Pulmonary artery endothelial cell (primary cell): ENCODE data around the gene NSUN6. TPM values are rescaled to one million over a fixed set of nuclear protein-coding genes. Genes with fewer than 3 reads are reported as not detected.
A peak's percentile ranks its signal among the peaks of the same experiment; 100 is the strongest.
"Not testable (repeated sequence)": the region's sequence is repeated elsewhere in the genome, so short reads cannot be mapped to it uniquely, and the experiment has no call there.

ENCODE experiments used
- DNase-seq: peaks from one replicate; pipeline ENCODE4 v3.0.0-alpha.2; 2011; ENCODE audit warnings: low read depth, low spot score
- total RNA-seq: library from RNA; depleted of rRNA; stranded (reverse); fragments of >200 nt; gene quantifications from 2 replicates; pipeline ENCODE4 v1.2.3, GENCODE V29; 2014

The NSUN6 gene
- total RNA-seq, 1 donor from 2014 or later: 6.1 TPM

DNA sequence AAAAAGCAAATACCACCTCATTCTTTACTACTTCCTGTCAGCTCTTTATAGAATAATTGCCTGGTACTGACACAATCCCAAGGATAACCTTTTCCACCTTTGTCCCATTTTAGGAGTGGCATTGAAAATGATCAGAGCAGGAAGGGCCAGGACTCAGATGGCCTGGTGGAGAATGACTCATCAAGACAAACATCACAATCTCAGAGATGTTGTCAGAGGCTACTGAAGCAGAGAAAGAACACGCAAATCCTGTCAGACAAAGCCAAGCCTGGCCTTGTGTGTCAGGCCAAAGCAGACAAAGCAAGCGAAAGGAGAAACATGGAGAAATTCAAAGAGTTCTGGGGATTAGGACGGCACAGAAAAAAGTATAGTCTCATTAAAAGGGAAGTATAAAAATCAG is 40.9 kb downstream of the NSUN6 start:
- peak; percentile 68 for DNase-seq

DNA sequence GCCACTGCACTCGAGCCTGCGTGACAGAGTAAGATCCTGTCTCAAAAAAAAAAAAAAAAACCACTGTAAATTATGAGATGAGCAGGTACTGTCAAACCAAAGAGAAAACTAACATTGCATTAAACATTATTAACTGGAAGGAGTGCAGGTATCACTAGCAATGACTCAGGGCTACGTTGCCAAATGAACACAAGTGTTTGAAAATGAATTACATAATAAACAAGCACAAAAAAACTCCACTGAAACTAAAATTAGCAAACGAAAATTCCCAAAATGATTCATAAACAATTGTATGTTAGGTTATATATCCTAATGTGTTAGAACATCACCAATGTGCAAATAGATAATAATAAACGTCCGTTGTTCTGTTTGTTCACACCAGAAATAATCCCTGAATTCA is 42.8 kb downstream of the NSUN6 start:
- no peak for DNase-seq

DNA sequence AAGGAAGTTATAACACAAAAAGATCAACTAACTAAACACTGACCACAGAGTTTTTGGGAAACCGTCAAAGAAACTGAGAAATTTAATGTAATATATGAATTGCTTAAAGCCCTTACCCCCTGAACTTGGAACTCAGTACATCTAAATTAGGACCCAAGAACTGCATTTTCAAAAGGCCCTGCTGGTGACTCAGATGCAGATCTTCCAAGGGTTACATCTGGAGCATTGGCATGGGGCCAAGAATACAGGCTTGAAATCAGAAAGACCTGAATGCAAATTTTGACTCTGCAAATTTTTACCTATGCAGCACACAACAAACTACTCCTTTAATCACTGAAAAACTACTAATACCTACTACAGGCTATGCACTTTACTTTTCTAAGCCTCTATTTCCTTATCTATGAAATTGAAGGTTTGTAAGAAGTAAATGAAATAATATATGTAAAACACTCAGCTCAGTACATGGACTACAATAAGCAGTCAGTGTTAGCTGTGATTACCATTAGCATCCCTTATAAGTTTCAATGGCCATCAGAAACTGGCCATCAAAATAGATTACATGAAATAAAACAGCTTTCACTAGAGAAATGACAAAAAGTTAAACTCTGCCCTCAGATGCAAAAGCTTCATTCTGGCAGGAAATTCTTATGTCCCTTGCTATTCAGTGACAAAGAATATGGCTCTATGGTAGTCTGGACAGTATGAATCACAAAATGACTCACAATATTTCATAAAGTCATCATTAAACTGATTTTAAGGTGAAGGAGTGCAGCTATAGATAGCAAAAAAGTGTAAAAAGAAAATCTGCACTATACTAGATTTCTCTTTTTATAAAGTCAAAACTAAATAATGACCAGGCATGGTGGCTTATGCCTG is 43.6 kb downstream of the NSUN6 start:
- DNase-seq: peak; percentile 33

GRCh38 chr10:18606051-18606695 is 45.2 kb downstream of the NSUN6 start:
- DNase-seq: no peak

DNA sequence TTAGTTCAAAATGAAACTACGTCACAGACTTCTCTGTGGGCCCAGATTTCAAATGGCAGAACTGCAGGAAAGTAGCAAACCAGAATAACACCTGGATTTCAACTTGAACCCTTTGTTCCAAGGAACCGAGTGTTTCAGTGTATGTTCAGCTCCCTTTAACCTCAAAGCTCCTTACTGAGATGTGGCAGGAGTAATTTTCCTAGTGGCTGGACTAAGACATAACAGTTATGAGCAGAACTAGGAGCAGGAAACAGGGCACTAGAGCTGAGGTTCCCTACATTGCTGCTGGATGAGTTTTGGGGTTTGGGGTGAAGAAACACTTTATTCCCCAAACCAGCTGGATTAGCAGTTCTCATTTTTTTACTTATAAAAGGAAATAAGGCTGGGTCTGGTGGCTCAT is 50.1 kb downstream of the NSUN6 start:
- DNase-seq: no peak

DNA sequence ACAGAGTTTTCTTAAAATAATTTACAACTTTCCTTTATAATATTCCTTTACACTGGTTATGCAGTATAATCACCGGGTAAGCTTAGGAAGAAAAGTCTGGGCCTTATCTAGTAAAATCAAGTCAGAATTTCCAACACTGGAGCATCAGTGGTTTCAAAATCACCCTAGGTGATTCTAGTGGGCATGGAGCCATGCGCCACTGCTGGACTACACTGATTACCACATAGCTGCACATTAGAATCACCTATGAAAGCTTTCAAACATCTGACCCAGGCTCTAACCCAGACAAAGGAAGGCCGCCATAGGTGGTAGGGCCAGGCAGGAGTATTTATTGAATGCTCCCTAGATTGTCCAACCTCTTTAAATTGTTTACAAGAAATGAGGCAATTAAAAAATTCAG is 52.0 kb downstream of the NSUN6 start:
- no peak for DNase-seq

GRCh38 chr10:18594574-18595156 is 56.7 kb downstream of the NSUN6 start:
- no peak for DNase-seq

GRCh38 chr10:18591141-18591540 is 60.2 kb downstream of the NSUN6 start:
- not testable (repeated sequence) for DNase-seq

GRCh38 chr10:18586637-18587036 is 64.8 kb downstream of the NSUN6 start:
- not testable (repeated sequence) for DNase-seq

DNA sequence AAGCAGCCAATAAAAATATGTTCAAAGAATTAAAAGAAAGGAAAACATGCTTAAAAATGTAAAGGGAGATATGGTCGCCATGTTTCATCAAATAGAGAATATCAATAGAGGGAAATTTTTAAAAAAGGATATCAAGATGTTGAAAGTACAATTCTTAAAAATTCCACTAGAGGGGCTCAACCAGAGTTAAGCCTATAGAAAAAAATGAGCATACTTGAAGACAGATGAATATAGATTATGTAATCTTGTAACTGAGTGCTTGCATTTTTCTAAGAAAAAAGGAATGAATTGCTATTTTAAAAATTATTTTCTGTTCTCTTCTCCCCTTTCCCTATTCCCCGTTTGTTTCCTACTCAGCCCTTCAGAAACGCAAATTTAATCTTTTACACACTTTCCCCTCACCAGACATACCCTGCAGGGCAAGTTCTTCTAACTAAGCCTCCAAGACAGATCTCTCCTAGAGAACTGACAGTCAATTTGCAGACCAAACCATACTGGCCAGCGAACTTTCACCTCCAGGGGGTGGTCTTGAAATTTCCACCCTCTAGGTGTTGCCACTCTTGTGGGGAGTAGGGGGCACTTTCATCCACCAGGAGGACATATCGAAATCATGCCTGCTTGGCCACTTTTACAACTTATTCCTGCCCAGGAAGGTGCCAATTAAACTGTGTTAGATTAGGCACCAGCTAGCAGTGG is 67.7 kb downstream of the NSUN6 start:
- DNase-seq: no peak

DNA sequence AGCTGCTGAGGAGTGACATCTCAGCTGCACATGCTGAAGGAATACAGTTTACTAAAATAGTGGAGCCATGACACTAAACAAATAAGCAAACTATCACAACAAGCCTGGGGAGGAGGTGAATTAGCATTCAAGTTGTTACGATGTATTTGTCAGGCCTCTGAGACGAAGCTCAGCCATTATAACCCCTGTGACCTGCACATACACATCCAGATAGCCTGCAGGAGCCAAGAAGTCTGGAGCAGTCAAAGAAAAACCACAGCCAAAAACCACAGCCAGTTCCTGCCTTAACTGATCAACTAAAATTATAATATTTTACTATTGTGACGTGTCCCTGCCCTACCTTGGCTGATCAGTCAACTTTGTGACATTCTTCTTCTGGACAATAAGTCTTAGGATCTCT is 68.6 kb downstream of the NSUN6 start:
- no peak for DNase-seq

DNA sequence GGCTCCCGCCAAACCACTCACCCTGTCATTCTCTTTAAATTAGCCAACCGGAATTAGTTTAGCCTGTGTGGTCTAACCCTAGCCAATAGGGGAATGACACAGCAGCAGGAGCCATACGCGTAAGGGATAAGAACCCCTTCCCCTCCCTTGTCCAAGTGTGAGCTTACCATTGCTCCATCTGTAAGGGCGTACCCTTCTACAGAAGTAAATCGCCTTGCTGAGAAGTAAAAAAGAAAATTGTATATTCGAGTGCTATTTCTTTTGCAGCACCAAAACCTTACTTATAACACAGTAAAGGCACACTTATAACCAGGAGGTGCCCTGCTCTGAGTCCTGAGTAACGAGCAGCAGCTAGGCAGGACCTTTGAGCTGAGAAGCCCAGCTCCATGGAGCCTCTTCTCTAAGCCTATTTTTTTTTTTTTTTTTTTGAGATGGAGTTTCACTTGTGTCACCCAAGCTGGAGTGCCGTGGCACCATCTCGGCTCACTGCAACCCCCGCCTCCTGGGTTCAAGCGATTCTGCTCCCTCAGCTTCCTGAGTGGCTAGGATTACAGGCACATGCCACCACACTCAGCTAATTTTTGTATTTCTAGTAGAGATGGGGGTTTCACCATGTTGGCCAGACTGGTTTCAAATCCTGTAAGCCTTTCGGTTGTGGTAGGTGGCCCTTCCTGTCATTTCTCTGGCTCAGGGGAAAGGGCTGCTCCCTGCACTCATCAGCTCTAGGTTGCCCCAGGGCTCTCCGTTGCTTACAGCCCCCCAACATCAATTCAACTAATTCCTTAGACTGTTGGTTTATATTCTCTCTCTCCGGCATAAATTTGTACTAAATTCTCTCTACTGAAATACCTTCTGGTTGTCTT is 73.3 kb downstream of the NSUN6 start:
- no peak for DNase-seq

- no peak for DNase-seq
These were observed 74.8 kb downstream of the NSUN6 start for GRCh38 chr10:18576586-18576985.

DNA sequence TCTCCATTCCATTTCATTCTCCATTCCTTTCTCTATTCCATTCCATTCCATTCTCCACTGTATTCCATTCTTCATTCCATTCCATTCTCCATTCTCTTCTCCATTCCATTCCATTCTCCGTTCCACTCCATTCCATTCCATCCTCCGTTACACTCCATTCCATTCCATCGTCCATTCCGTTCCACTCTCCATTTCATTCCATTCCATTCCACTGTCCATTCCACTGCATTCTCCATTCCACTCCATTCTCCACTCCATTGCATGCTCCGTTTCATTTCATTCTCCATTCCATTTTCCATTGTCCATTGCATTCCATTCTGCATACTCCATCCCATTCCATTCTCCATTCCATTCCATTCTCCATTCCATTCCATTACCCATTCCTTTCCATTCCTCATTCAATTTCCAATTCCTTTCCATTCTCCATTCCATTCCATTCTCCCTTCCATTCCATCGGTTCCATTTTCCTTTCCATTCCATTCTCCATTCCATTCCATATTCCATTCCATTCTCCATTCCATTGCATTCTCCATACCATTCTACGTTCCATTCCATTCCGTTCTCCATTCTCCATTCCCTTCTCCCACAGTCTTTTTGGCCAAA is 78.3 kb downstream of the NSUN6 start:
- DNase-seq: no peak

DNA sequence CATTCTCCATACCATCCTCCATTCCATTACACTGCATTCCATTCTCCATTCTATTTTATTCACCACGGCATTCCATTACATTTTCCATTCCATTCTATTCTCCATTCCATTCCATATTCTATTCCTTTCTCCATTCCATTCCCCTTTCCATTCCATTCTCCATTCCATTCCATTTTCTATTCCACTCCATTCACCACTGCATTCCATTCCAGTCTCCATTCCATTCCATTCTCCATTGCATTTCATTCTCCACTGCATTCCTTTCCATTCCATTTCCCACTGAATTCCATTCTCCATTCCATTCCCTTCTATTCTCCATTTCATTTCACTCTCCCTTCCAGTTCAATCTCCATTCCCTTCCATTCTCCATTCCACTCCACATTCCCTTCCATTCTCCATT is 79.6 kb downstream of the NSUN6 start:
- no peak for DNase-seq

GRCh38 chr10:18571076-18571475 is 80.3 kb downstream of the NSUN6 start:
- DNase-seq: no peak

GRCh38 chr10:18570386-18570785 is 81.0 kb downstream of the NSUN6 start:
- DNase-seq: not testable (repeated sequence)

DNA sequence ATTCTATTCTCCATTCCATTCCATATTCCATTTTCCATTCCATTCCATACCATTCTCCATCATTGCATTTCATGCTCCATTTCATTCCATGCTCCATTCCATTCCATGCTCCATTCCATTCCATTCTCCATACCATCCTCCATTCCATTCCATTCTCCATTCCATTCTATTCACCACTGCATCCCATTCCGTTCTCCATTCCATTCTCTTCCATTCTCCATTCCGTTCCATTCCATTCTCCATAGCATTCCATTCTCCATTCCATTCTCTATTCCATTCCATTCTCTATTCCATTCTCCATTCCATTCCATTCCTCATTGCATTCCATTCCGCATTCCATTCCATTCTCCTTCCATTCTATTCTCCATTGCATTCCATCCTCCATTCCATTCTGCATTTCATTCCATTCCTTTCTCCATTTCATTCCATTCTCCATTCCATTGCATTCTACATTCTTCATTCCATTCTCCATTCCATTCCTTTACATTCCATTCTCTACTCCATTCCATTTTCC is 84.0 kb downstream of the NSUN6 start:
- DNase-seq: no peak

- no peak for DNase-seq
These were observed 85.2 kb downstream of the NSUN6 start for GRCh38 chr10:18566177-18566576.

DNA sequence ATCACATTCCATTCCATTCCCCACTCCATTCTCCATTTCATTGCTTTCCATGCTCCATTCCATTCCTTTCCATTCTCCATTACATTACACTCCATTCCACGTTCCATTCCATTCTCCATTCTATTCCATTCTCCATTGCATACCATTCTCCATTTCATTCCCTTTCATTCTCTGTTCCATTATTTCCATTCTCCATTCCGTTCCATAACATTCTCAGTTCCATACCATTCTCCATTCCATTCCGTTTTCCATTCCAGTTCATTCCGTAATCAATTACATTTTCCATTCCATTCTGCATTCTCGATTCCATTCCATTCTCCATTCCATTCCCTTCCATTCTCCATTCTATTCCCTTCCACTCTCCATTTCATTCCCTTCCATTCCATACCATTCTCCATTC is 86.4 kb downstream of the NSUN6 start:
- DNase-seq: no peak
